SK-N-DZ (cell line): ENCODE data around the gene ZNF827.

Source experiments
- DNase-seq: peaks from one replicate; pipeline ENCODE4 v3.0.0-alpha.2; 2015; ENCODE audit warnings: low spot score

Gene ZNF827

GRCh38 chr4:145763399-145763798 lies 175.2 kb downstream of the ZNF827 start:
- DNase-seq = no peak

GRCh38 chr4:145762719-145763118 lies 175.9 kb downstream of the ZNF827 start:
- DNase-seq = no peak

- DNase-seq = no peak
These were observed 177.4 kb downstream of the ZNF827 start for GRCh38 chr4:145760961-145761929.

- DNase-seq = no peak
These were observed 178.4 kb downstream of the ZNF827 start for GRCh38 chr4:145760176-145760575.

- DNase-seq = no peak
These were observed 181.4 kb downstream of the ZNF827 start for GRCh38 chr4:145757188-145757587.

- no peak for DNase-seq
These were observed 182.4 kb downstream of the ZNF827 start for GRCh38 chr4:145756244-145756643.

- no peak for DNase-seq
These were observed 182.8 kb downstream of the ZNF827 start for GRCh38 chr4:145755802-145756201.

- no peak for DNase-seq
These were observed 195.0 kb downstream of the ZNF827 start for GRCh38 chr4:145743641-145744040.

GRCh38 chr4:145740806-145741205 lies 197.8 kb downstream of the ZNF827 start:
- DNase-seq = no peak

GRCh38 chr4:145739845-145740244 lies 198.8 kb downstream of the ZNF827 start:
- DNase-seq = no peak

- DNase-seq = no peak
These were observed 202.3 kb downstream of the ZNF827 start for GRCh38 chr4:145736241-145736831.

GRCh38 chr4:145735827-145736226 lies 202.8 kb downstream of the ZNF827 start:
- no peak for DNase-seq

- no peak for DNase-seq
These were observed 203.3 kb downstream of the ZNF827 start for GRCh38 chr4:145735347-145735675.

- no peak for DNase-seq
These were observed 203.9 kb downstream of the ZNF827 start for GRCh38 chr4:145734576-145735346.

GRCh38 chr4:145734031-145734430 lies 204.6 kb downstream of the ZNF827 start:
- no peak for DNase-seq

- DNase-seq = peak; percentile 87
These were observed 205.4 kb downstream of the ZNF827 start for GRCh38 chr4:145732895-145733880.

GRCh38 chr4:145732001-145732815 lies 206.4 kb downstream of the ZNF827 start:
- no peak for DNase-seq

GRCh38 chr4:145731028-145731427 lies 207.6 kb downstream of the ZNF827 start:
- no peak for DNase-seq

GRCh38 chr4:145730026-145730425 lies 208.6 kb downstream of the ZNF827 start:
- DNase-seq = no peak

- no peak for DNase-seq
These were observed 215.3 kb downstream of the ZNF827 start for GRCh38 chr4:145723336-145723735.
